ENCODE results near the gene RAB7A. TPM values are rescaled to one million over a fixed set of nuclear protein-coding genes. Genes with fewer than 3 reads are reported as not detected.

The RAB7A gene
- polyA plus RNA-seq, 3 donors: 192 to 261 (median 223) TPM

- peaks cover 65% of the 10 kb centered on the region for H3K4me1 Mint-ChIP-seq
- H4K20me1 ChIP-seq (ENCODE audit: insufficient read depth, low read length): peaks cover 94% of the 10 kb centered on the region
- no peak overlapping the region for H3K27ac ChIP-seq (ENCODE audit: low read depth in 1 of 2, low read length in 2 of 2)
- H3K27me3 Mint-ChIP-seq (ENCODE audit: low read depth in 3 of 3): peaks cover 2 to 4% (median 2%) of the 10 kb centered on the region in 3 donors
- H3K4me3 Mint-ChIP-seq: no peak overlapping the region
- DNase-seq: no peak
- peak overlapping the region in 1 of 7 donors; percentile 27 for H3K27ac Mint-ChIP-seq
- TF ChIP-seq CTCF (IDR thresholded peaks at IDR 0.05): no peak
- H3K4me2 ChIP-seq (replicated peaks; ENCODE audit: extremely low read depth, low read length, poor library complexity, severe bottlenecking): no peak overlapping the region
- peaks cover 25 to 27% of the 10 kb centered on the region in 2 donors for H3K4me1 ChIP-seq (ENCODE audit: control insufficient read depth in 1 of 2, insufficient read depth in 2 of 2, low read length in 2 of 2)
- no peaks in the 10 kb centered on the region for H3K9me3 ChIP-seq (replicated peaks in 1 of 2; ENCODE audit: control insufficient read depth in 1 of 2, insufficient read depth in 1 of 2, low read length in 2 of 2)
- H3K9me3 Mint-ChIP-seq: no peaks in the 10 kb centered on the region
- peaks cover 3 to 15% of the 10 kb centered on the region in 2 donors for H3K36me3 Mint-ChIP-seq
- no CpG with 5 or more reads among the region's 1 CpG for WGBS (ENCODE audit: insufficient coverage)
- H3K79me2 ChIP-seq (ENCODE audit: insufficient read depth, low read length): peaks cover 99% of the 10 kb centered on the region
- H3K36me3 ChIP-seq (replicated peaks in 1 of 2; ENCODE audit: control insufficient read depth in 1 of 2, insufficient read depth in 2 of 2, low read length in 2 of 2): no peaks in the 10 kb centered on the region
- intact Hi-C loops (cut with micrococcal nuclease): no loop called here
- H3K9ac ChIP-seq (ENCODE audit: insufficient read depth, low read length, poor library complexity, severe bottlenecking): no peak overlapping the region
- H3K27me3 ChIP-seq (ENCODE audit: control insufficient read depth in 2 of 2, insufficient read depth in 2 of 2, low read length in 2 of 2): no peaks in the 10 kb centered on the region
- no peak overlapping the region for H3K4me3 ChIP-seq (replicated peaks in 1 of 3; ENCODE audit: low read depth in 2 of 3, low read length in 3 of 3)
- no peak overlapping the region for H2AFZ ChIP-seq (ENCODE audit: insufficient read depth, low read depth, low read length, poor library complexity, severe bottlenecking)
Observed at GRCh38 chr3:128753715-128754114, 27.7 kb downstream of the RAB7A start.

DNA sequence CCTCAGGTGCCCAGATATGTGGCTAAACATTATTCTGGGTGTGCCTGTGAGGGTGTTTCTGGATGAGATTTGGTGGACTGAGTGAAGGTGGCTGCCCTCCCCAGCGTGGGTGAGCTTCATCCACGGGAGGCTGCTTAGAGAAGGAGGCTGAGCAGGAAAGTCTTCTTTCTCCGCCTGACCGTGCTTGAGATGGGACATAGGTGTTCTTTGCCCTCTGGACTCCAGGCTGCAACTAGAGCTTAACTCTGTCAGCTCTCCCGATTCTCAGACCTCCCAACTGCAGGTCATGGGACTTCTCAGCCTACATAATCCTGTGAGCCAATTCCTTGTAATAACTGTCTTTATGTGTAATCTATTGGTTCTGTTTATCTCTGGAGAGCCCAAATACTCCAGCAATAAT, 34.1 kb downstream of the RAB7A start:
- peak overlapping the region; percentile 65 to 80 for H3K27ac ChIP-seq (ENCODE audit: low read depth in 1 of 2, low read length in 2 of 2)
- no peak overlapping the region for H3K4me3 Mint-ChIP-seq

More for the DNA sequence above, 34.1 kb downstream of the RAB7A start:
- Histone ChIP-seq H3K4me3 (replicated peaks in 1 of 3; ENCODE audit: low read depth in 2 of 3, low read length in 3 of 3) (peak overlapping the region in 1 of 3 experiments; percentile 29), H2AFZ (ENCODE audit: insufficient read depth, low read depth, low read length, poor library complexity, severe bottlenecking) (no peak overlapping the region), H3K79me2 (ENCODE audit: insufficient read depth, low read length) (peaks cover 92% of the 10 kb centered on the region), H3K36me3 (replicated peaks in 1 of 2; ENCODE audit: control insufficient read depth in 1 of 2, insufficient read depth in 2 of 2, low read length in 2 of 2) (peaks cover 2 to 13% of the 10 kb centered on the region in 2 donors), H3K4me1 (ENCODE audit: control insufficient read depth in 1 of 2, insufficient read depth in 2 of 2, low read length in 2 of 2) (peaks cover 43 to 50% of the 10 kb centered on the region in 2 donors), H3K4me2 (replicated peaks; ENCODE audit: extremely low read depth, low read length, poor library complexity, severe bottlenecking) (peak overlapping the region; percentile 53), H3K9me3 (replicated peaks in 1 of 2; ENCODE audit: control insufficient read depth in 1 of 2, insufficient read depth in 1 of 2, low read length in 2 of 2) (no peaks in the 10 kb centered on the region), H3K27me3 (ENCODE audit: control insufficient read depth in 2 of 2, insufficient read depth in 2 of 2, low read length in 2 of 2) (no peaks in the 10 kb centered on the region), H4K20me1 (ENCODE audit: insufficient read depth, low read length) (peaks cover 91% of the 10 kb centered on the region), H3K9ac (ENCODE audit: insufficient read depth, low read length, poor library complexity, severe bottlenecking) (no peak overlapping the region)
- Mint-ChIP-seq H3K27me3 (ENCODE audit: low read depth in 3 of 3) (peaks cover 0 to 4% (median 0%) of the 10 kb centered on the region in 3 donors), H3K36me3 (peaks cover 14 to 21% of the 10 kb centered on the region in 2 donors), H3K27ac (peak overlapping the region; percentile 84 to 93 (median 91)), H3K9me3 (peaks cover 0 to 3% (median 0%) of the 10 kb centered on the region in 7 donors), H3K4me1 (peaks cover 53% of the 10 kb centered on the region)
- DNase-seq: no peak
- WGBS (ENCODE audit: insufficient coverage): 100% methylated on average over 2 of the region's 5 CpGs
- no peak for TF ChIP-seq CTCF (IDR thresholded peaks at IDR 0.05)
- intact Hi-C loops (cut with micrococcal nuclease): no loop called here

All from CD14-positive monocyte (primary cell).